OCI-LY7 (cell line): ENCODE data around the gene DOCK1.

Experiments used
- EZH2phosphoT487 ChIP-seq: fragments of 200-600 bp; sonication (generic); IDR thresholded peaks from 2 replicates; pipeline ENCODE4 v1.6.1; 2018; ENCODE audit warnings: low read depth, borderline replicate concordance, mild to moderate bottlenecking, mixed run types, antibody characterized with exemption, low read length, moderate library complexity, mixed read lengths
- TF ChIP-seq, protein P1 (sequence below): fragments of 200-600 bp; sonication (generic); conservative IDR thresholded peaks from 2 replicates; pipeline ENCODE4 v1.5.1; 2014; ENCODE audit warnings: mild to moderate bottlenecking, antibody characterized with exemption, low read length, moderate library complexity, mixed read lengths

DNA sequence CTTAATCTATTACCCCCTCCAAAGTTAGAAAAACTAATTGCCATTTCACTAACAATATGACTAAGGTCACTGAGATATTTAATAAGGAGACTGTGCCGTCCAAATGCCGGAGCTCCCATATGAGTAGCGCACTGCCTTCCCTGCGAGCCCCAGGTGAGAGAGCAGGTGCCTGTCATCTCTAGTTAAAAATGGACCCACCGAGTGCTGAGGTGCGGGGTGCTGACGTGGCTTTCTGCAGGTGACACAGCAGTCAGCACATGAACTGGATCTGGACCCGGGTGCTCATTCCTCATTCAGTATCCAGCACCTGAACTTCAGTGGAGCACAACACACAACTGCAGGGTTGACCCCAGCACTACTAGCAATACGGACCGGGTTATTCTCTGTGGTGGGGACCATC lies 505.8 kb downstream of the DOCK1 start:
- TF ChIP-seq, protein P1, sequence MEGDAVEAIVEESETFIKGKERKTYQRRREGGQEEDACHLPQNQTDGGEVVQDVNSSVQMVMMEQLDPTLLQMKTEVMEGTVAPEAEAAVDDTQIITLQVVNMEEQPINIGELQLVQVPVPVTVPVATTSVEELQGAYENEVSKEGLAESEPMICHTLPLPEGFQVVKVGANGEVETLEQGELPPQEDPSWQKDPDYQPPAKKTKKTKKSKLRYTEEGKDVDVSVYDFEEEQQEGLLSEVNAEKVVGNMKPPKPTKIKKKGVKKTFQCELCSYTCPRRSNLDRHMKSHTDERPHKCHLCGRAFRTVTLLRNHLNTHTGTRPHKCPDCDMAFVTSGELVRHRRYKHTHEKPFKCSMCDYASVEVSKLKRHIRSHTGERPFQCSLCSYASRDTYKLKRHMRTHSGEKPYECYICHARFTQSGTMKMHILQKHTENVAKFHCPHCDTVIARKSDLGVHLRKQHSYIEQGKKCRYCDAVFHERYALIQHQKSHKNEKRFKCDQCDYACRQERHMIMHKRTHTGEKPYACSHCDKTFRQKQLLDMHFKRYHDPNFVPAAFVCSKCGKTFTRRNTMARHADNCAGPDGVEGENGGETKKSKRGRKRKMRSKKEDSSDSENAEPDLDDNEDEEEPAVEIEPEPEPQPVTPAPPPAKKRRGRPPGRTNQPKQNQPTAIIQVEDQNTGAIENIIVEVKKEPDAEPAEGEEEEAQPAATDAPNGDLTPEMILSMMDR: no peak
- TF ChIP-seq EZH2phosphoT487: no peak
